Measurements from ENCODE around the gene PTCH1.

PTCH1 gene

DNA sequence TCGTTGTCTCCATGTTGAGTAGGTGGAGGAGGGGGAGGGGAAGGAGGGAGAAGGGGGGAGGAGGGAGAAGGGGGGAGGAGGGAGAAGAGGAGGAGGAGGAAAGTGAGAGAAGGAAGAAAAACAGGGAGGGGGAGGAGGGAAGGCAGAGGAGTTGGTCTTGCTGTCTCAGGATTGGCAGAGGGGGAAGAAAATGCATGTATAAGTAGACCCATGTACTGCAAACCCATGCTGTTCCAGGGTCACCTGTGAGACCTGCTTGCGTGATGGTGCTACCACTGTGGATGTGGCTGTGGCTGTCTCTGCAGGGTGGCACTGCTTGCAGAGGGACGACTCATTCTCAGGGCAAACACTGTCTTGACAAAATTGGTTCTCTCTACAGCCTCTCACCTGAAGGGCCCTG, 76.3 kb downstream of the PTCH1 start:
- TF ChIP-seq, protein P1, sequence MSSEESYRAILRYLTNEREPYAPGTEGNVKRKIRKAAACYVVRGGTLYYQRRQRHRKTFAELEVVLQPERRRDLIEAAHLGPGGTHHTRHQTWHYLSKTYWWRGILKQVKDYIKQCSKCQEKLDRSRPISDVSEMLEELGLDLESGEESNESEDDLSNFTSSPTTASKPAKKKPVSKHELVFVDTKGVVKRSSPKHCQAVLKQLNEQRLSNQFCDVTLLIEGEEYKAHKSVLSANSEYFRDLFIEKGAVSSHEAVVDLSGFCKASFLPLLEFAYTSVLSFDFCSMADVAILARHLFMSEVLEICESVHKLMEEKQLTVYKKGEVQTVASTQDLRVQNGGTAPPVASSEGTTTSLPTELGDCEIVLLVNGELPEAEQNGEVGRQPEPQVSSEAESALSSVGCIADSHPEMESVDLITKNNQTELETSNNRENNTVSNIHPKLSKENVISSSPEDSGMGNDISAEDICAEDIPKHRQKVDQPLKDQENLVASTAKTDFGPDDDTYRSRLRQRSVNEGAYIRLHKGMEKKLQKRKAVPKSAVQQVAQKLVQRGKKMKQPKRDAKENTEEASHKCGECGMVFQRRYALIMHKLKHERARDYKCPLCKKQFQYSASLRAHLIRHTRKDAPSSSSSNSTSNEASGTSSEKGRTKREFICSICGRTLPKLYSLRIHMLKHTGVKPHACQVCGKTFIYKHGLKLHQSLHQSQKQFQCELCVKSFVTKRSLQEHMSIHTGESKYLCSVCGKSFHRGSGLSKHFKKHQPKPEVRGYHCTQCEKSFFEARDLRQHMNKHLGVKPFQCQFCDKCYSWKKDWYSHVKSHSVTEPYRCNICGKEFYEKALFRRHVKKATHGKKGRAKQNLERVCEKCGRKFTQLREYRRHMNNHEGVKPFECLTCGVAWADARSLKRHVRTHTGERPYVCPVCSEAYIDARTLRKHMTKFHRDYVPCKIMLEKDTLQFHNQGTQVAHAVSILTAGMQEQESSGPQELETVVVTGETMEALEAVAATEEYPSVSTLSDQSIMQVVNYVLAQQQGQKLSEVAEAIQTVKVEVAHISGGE (tag by site-specific recombination; conservative IDR thresholded peaks at IDR 0.05; ENCODE audit: low read depth): no peak
- TF ChIP-seq ZNF548 (tag by site-specific recombination; IDR thresholded peaks at IDR 0.05) (no peak), ZNF133 (tag by site-specific recombination; IDR thresholded peaks at IDR 0.05) (no peak), ZNF677 (tag by site-specific recombination; IDR thresholded peaks at IDR 0.05) (no peak), ZNF837 (tag by site-specific recombination; IDR thresholded peaks at IDR 0.05) (no peak), ZFP69B (tag by site-specific recombination; IDR thresholded peaks at IDR 0.05) (no peak), ZBTB17 (tag by site-specific recombination; IDR thresholded peaks at IDR 0.05) (no peak), ZNF121 (tag by site-specific recombination; IDR thresholded peaks at IDR 0.05) (no peak), ZNF629 (tag by site-specific recombination; IDR thresholded peaks at IDR 0.05) (no peak), GLI4 (tag by site-specific recombination; IDR thresholded peaks at IDR 0.05) (no peak), ZNF140 (tag by site-specific recombination; IDR thresholded peaks at IDR 0.05) (no peak), ZNF221 (tag by site-specific recombination; IDR thresholded peaks at IDR 0.05; ENCODE audit: borderline replicate concordance) (no peak)
- TF ChIP-seq, protein P2, sequence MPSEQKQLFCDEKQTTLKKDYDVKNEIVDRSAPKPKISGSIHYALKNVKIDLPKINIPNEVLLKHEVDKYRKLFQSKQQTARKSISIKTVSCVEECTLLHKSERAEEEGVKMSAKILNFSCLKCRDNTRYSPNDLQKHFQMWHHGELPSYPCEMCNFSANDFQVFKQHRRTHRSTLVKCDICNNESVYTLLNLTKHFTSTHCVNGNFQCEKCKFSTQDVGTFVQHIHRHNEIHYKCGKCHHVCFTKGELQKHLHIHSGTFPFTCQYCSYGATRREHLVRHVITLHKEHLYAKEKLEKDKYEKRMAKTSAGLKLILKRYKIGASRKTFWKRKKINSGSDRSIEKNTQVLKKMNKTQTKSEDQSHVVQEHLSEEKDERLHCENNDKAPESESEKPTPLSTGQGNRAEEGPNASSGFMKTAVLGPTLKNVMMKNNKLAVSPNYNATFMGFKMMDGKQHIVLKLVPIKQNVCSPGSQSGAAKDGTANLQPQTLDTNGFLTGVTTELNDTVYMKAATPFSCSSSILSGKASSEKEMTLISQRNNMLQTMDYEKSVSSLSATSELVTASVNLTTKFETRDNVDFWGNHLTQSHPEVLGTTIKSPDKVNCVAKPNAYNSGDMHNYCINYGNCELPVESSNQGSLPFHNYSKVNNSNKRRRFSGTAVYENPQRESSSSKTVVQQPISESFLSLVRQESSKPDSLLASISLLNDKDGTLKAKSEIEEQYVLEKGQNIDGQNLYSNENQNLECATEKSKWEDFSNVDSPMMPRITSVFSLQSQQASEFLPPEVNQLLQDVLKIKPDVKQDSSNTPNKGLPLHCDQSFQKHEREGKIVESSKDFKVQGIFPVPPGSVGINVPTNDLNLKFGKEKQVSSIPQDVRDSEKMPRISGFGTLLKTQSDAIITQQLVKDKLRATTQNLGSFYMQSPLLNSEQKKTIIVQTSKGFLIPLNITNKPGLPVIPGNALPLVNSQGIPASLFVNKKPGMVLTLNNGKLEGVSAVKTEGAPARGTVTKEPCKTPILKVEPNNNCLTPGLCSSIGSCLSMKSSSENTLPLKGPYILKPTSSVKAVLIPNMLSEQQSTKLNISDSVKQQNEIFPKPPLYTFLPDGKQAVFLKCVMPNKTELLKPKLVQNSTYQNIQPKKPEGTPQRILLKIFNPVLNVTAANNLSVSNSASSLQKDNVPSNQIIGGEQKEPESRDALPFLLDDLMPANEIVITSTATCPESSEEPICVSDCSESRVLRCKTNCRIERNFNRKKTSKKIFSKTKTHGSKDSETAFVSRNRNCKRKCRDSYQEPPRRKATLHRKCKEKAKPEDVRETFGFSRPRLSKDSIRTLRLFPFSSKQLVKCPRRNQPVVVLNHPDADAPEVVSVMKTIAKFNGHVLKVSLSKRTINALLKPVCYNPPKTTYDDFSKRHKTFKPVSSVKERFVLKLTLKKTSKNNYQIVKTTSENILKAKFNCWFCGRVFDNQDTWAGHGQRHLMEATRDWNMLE (tag by site-specific recombination; conservative IDR thresholded peaks at IDR 0.05; ENCODE audit: low read depth): no peak
- TF ChIP-seq, protein P3, sequence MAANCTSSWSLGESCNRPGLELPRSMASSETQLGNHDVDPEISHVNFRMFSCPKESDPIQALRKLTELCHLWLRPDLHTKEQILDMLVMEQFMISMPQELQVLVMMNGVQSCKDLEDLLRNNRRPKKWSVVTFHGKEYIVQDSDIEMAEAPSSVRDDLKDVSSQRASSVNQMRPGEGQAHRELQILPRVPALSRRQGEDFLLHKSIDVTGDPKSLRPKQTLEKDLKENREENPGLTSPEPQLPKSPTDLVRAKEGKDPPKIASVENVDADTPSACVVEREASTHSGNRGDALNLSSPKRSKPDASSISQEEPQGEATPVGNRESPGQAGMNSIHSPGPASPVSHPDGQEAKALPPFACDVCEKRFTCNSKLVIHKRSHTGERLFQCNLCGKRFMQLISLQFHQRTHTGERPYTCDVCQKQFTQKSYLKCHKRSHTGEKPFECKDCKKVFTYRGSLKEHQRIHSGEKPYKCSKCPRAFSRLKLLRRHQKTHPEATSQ (tag by site-specific recombination; IDR thresholded peaks at IDR 0.05): no peak
- Histone ChIP-seq H3K4me1 (ENCODE audit: control insufficient read depth, insufficient read depth, low read length) (no peaks in the 10 kb centered on the region), H3K9me3 (ENCODE audit: control insufficient read depth, insufficient read depth, low read depth, low read length) (no peaks in the 10 kb centered on the region), H3K27ac (ENCODE audit: extremely low read depth, low read depth, low read length) (no peak overlapping the region), H3K36me3 (ENCODE audit: control insufficient read depth in 2 of 2, insufficient read depth in 1 of 2, low read length in 2 of 2) (peaks cover 6 to 18% of the 10 kb centered on the region in 2 experiments; a peak in 1 of 3 replicates), H3K4me3 (ENCODE audit: low read depth, low read length) (no peak overlapping the region)
- ChIA-PET POLR2A (no interaction called here), CTCF (no interaction called here)

DNA sequence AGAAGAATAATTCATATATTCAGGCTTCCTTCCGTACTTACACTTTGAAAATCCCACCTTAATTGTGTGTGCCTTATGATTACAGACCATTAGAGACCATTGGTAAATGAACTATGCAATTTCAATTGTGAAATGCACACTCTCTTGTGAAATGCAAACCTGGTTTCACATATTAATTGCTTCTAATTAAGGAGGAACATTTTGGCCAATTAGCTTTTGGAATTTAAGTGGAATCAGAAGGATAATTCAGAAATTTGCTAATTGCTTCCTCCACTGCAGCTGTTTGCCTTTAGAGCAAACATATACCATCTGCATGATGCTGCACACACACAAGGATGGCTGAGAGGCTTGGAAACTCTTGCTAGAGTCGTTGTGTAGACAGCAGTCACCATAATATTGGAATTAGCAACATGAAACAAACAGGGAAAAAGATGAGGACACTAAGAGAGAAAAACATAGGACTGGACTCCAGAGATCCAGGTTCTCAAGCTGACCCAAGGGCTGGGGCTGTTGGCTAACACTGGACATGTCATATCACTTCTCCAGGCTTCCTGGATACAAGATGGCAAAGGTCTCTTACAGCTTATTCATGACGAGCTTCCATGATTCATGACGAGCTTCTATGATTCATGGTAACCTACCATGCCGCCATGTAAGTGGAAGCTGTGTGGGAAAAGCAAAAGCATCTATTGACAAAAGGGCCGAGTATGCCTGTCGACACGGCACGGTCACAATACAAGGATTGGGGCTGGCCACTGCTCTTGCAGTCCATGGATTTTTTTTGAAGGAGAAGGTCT, 78.0 kb downstream of the PTCH1 start:
- Histone ChIP-seq H3K36me3 (ENCODE audit: control insufficient read depth in 2 of 2, insufficient read depth in 1 of 2, low read length in 2 of 2) (peaks cover 0 to 5% of the 10 kb centered on the region in 2 experiments; a peak in 1 of 3 replicates), H3K4me3 (ENCODE audit: low read depth, low read length) (no peak overlapping the region), H3K27ac (ENCODE audit: extremely low read depth, low read depth, low read length) (no peak overlapping the region), H3K9me3 (ENCODE audit: control insufficient read depth, insufficient read depth, low read depth, low read length) (no peaks in the 10 kb centered on the region), H3K4me1 (ENCODE audit: control insufficient read depth, insufficient read depth, low read length) (no peaks in the 10 kb centered on the region)
- POLR2A ChIA-PET: no interaction called here
- CTCF ChIA-PET: no interaction called here
- TF ChIP-seq OSR2 (tag by site-specific recombination; IDR thresholded peaks at IDR 0.05): no peak
- no peak for TF ChIP-seq ZNF549 (tag by site-specific recombination; IDR thresholded peaks at IDR 0.05)
- TF ChIP-seq ZNF350 (tag by site-specific recombination; IDR thresholded peaks at IDR 0.05): no peak
- no peak for TF ChIP-seq ZNF266 (tag by site-specific recombination; IDR thresholded peaks at IDR 0.05; ENCODE audit: low read depth)
- no peak for TF ChIP-seq ZNF600 (tag by site-specific recombination; IDR thresholded peaks at IDR 0.05)
- TF ChIP-seq ZNF707 (tag by site-specific recombination; IDR thresholded peaks at IDR 0.05): no peak
- TF ChIP-seq, protein P4, sequence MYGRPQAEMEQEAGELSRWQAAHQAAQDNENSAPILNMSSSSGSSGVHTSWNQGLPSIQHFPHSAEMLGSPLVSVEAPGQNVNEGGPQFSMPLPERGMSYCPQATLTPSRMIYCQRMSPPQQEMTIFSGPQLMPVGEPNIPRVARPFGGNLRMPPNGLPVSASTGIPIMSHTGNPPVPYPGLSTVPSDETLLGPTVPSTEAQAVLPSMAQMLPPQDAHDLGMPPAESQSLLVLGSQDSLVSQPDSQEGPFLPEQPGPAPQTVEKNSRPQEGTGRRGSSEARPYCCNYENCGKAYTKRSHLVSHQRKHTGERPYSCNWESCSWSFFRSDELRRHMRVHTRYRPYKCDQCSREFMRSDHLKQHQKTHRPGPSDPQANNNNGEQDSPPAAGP (tag by site-specific recombination; IDR thresholded peaks at IDR 0.05): no peak
- no peak for TF ChIP-seq ZBTB17 (tag by site-specific recombination; IDR thresholded peaks at IDR 0.05)
- TF ChIP-seq ZNF585B (tag by site-specific recombination; IDR thresholded peaks at IDR 0.05): no peak

Data from HEK293 (cell line).